GM23338 (cell line): Measurements from ENCODE around the gene CMIP. TPM values are rescaled to one million over a fixed set of nuclear protein-coding genes. Genes with fewer than 3 reads are reported as not detected.

ENCODE experiments used
- ATAC-seq: fragments of 200-7000 bp; cut with Tn5 transposase; 3 replicates; pipeline ENCODE4 v1.9.1; 2020
- DNase-seq: peaks from one replicate; pipeline ENCODE4 v3.0.0-alpha.2; 2015; ENCODE audit warnings: low spot score
- H2AFZ ChIP-seq: fragments of 200-600 bp; sonication (generic); 2 replicates; pipeline ENCODE4 v1.8.0; 2016; ENCODE audit warnings: antibody characterized with exemption, mild to moderate bottlenecking, moderate library complexity
- H3F3A ChIP-seq: fragments of 200-600 bp; sonication (generic); replicated peaks from 2 replicates; pipeline ENCODE4 v1.8.0; 2017; ENCODE audit warnings: antibody characterized with exemption, mixed run types, low read depth
- H3K27ac ChIP-seq: fragments of 200-600 bp; sonication (generic); 2 replicates; pipeline ENCODE4 v1.6.1; 2016; ENCODE audit warnings: low read depth
- H3K27me3 ChIP-seq: fragments of 200-600 bp; sonication (generic); 2 replicates; pipeline ENCODE4 v1.8.0; 2016; ENCODE audit warnings: mild to moderate bottlenecking, mixed run types, moderate library complexity; ENCODE audit not compliant: insufficient read depth
- H3K36me3 ChIP-seq: fragments of 200-600 bp; sonication (generic); 2 replicates; pipeline ENCODE4 v1.8.0; 2016; ENCODE audit warnings: mild to moderate bottlenecking; ENCODE audit not compliant: insufficient read depth
- H3K4me1 ChIP-seq: fragments of 200-600 bp; sonication (generic); 2 replicates; pipeline ENCODE4 v1.8.0; 2016; ENCODE audit warnings: mild to moderate bottlenecking, moderate library complexity; ENCODE audit not compliant: insufficient read depth
- H3K4me2 ChIP-seq: fragments of 200-600 bp; sonication (generic); 2 replicates; pipeline ENCODE4 v1.7.1; 2017; ENCODE audit warnings: mixed run types
- H3K4me3 ChIP-seq: fragments of 200-600 bp; sonication (generic); 2 replicates; pipeline ENCODE4 v1.6.1; 2016; ENCODE audit warnings: mixed run types
- H3K79me2 ChIP-seq: fragments of 200-600 bp; sonication (generic); replicated peaks from 2 replicates; pipeline ENCODE4 v1.8.0; 2017; ENCODE audit warnings: mild to moderate bottlenecking; ENCODE audit not compliant: insufficient read depth
- H3K9me2 ChIP-seq: fragments of 200-600 bp; sonication (generic); 2 replicates; pipeline ENCODE4 v1.8.0; 2017; ENCODE audit not compliant: insufficient read depth
- H4K20me1 ChIP-seq: fragments of 200-600 bp; sonication (generic); replicated peaks from 2 replicates; pipeline ENCODE4 v1.8.0; 2017; ENCODE audit warnings: mild to moderate bottlenecking; ENCODE audit not compliant: insufficient read depth
- H3K27ac Mint-ChIP-seq: 2 replicates; pipeline ENCODE4 v1.8.0; 2020; ENCODE audit warnings: inconsistent platforms, mild to moderate bottlenecking, moderate library complexity, mixed read lengths
- H3K27me3 Mint-ChIP-seq: 3 replicates; pipeline ENCODE4 v1.8.0; 2022; ENCODE audit warnings: low read depth, mild to moderate bottlenecking, moderate library complexity, mixed read lengths, inconsistent platforms; ENCODE audit not compliant: insufficient read depth, poor library complexity
- H3K36me3 Mint-ChIP-seq: 3 replicates; pipeline ENCODE4 v1.8.0; 2021; ENCODE audit warnings: low read depth, mild to moderate bottlenecking, inconsistent platforms, moderate library complexity, mixed read lengths
- H3K4me1 Mint-ChIP-seq: 3 replicates; pipeline ENCODE4 v1.8.0; 2020; ENCODE audit warnings: mild to moderate bottlenecking, inconsistent platforms, mixed read lengths
- H3K4me3 Mint-ChIP-seq: 3 replicates; pipeline ENCODE4 v1.8.0; 2021; ENCODE audit warnings: moderate library complexity, mild to moderate bottlenecking, inconsistent platforms, mixed read lengths
- H3K9me3 Mint-ChIP-seq: 3 replicates; pipeline ENCODE4 v1.8.0; 2020; ENCODE audit warnings: moderate library complexity, mild to moderate bottlenecking, inconsistent platforms, mixed read lengths
- CREB1 ChIP-seq: fragments of 250-450 bp; sonication (Bioruptor Pico); IDR thresholded peaks from 2 replicates; pipeline ENCODE4 v1.5.0; 2020; ENCODE audit warnings: low read depth, mild to moderate bottlenecking, moderate library complexity
- CTCF ChIP-seq, 2 experiments: fragments of 200-600 bp in 1 of 2; sonication (generic) in 1 of 2; conservative IDR thresholded peaks; 2 replicates each; pipeline versions ENCODE4 v1.5.1 to v1.6.1; 2016 to 2017; ENCODE audit warnings: antibody characterized with exemption in 2 of 2, low read depth in 2 of 2, mild to moderate bottlenecking in 2 of 2, moderate library complexity in 1 of 2
- ETS1 ChIP-seq: IDR thresholded peaks from 2 replicates; pipeline ENCODE4 v1.6.1; 2016; ENCODE audit warnings: antibody characterized with exemption
- EZH2 ChIP-seq: fragments of 200-600 bp; sonication (generic); IDR thresholded peaks from one replicate; pipeline ENCODE4 v1.8.0; 2017; ENCODE audit warnings: antibody characterized with exemption, mild to moderate bottlenecking, low read depth; ENCODE audit not compliant: unreplicated experiment
- JUNB ChIP-seq: IDR thresholded peaks from one replicate; pipeline ENCODE4 v1.6.1; 2016; ENCODE audit warnings: antibody characterized with exemption; ENCODE audit not compliant: unreplicated experiment
- NANOG ChIP-seq: IDR thresholded peaks from 2 replicates; pipeline ENCODE4 v1.6.1; 2016; ENCODE audit warnings: antibody characterized with exemption, borderline replicate concordance
- STAT1 ChIP-seq: IDR thresholded peaks from one replicate; pipeline ENCODE4 v1.6.1; 2016; ENCODE audit warnings: antibody characterized with exemption; ENCODE audit not compliant: unreplicated experiment
- ZNF114 ChIP-seq: fragments of 250-450 bp; sonication (Bioruptor Pico); IDR thresholded peaks from 2 replicates; pipeline ENCODE4 v1.5.0; 2020; ENCODE audit warnings: mild to moderate bottlenecking, moderate library complexity
- ZNF462 ChIP-seq: fragments of 250-450 bp; sonication (Bioruptor Pico); IDR thresholded peaks from 2 replicates; pipeline ENCODE4 v1.5.0; 2020; ENCODE audit warnings: mild to moderate bottlenecking, moderate library complexity
- polyA plus RNA-seq: library from polyadenylated mRNA; unstranded; fragments of >200 nt; fragmentation: Nextera tagmentation; extraction: Ambion mirVana; gene quantifications from 2 replicates; pipeline ENCODE4 v1.2.1, GENCODE V29; 2016
- total RNA-seq: library from RNA; depleted of rRNA; stranded (reverse); fragments of >200 nt; shearing (Covaris generic); gene quantifications from 2 replicates; pipeline ENCODE4 v1.2.3, GENCODE V29; 2014
- TF ChIP-seq, protein P1 (sequence below): IDR thresholded peaks from one replicate; pipeline ENCODE4 v1.6.1; 2018; ENCODE audit warnings: antibody characterized with exemption; ENCODE audit not compliant: unreplicated experiment

The CMIP gene
- total and polyA plus RNA-seq, 2 experiments from 2014 or later = 9.5 to 62.3 TPM

DNA sequence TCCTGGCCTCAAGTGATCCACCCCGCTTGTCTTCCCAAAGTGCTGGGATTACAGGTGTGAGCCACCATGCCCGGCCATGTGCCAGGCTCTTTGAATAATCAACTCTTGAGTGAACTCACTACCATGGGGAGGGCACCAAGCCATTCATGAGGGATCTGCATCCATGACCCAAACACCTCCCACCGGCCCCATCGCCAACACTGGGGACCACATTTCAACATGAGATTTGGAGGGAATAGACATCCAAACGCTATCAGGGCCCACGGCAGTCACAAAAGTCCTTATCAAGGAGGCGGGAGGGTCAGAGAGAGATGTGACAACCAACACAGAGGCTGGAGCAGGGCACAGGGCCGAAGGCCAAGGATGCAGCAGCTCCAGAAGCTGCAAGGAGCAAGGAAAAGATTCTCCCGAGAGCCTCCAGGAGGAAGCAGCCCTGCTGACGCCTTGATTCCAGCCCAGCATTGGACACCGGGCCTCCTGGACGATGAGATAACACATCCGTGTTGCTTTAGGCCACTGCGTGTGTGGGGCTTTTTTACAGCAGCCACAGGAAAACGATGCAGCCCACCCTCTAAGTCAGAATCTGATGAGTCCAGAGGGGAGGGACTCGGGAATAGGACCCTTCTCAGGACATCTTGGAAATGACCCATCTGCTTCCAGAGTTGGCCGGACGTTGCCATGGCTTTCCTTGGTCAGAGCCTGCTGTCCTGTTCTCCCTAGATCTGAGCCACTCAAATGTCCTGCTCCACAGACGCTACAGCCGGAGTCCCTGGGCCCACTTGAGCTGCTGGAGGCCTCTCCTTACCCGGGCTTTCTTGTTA lies 47.3 kb upstream of the CMIP start (continued):
- no peak for TF ChIP-seq ZNF462 (CRISPR knock-in tag)

GRCh38 chr16:81397879-81398520 lies 46.6 kb upstream of the CMIP start:
- no peak overlapping the region for H3K4me2 ChIP-seq
- H3K4me3 Mint-ChIP-seq = no peak overlapping the region
- no peaks in the 10 kb centered on the region for H3K4me1 ChIP-seq
- DNase-seq = no peak
- H3K4me3 ChIP-seq = no peak overlapping the region
- H3K9me3 Mint-ChIP-seq = no peaks in the 10 kb centered on the region
- 0 out of 2 replicates have a peak, but pooled peaks cover 2% of the 10 kb centered on the region for H4K20me1 ChIP-seq
- no peak overlapping the region for H3K27ac Mint-ChIP-seq
- H3K27me3 ChIP-seq = no peaks in the 10 kb centered on the region
- no peaks in the 10 kb centered on the region for H3K79me2 ChIP-seq
- H3K36me3 Mint-ChIP-seq = no peaks in the 10 kb centered on the region
- no peaks in the 10 kb centered on the region for H3K36me3 ChIP-seq
- no peaks in the 10 kb centered on the region for H3F3A ChIP-seq
- no peak overlapping the region for H3K27ac ChIP-seq
- H3K4me1 Mint-ChIP-seq = no peaks in the 10 kb centered on the region; the same call in 2 of the 3 replicates
- H2AFZ ChIP-seq = no peak overlapping the region
- H3K9me2 ChIP-seq = no peaks in the 10 kb centered on the region
- no peaks in the 10 kb centered on the region for H3K27me3 Mint-ChIP-seq
- ATAC-seq = no peak
- TF ChIP-seq STAT1 (no peak), ETS1 (no peak), JUNB (no peak), EZH2 (no peak), CREB1 (CRISPR knock-in tag) (no peak), CTCF (conservative IDR thresholded peaks at IDR 0.05; ENCODE audit: low read depth in 2 of 2) (no peak), ZNF114 (no peak), NANOG (no peak)
- TF ChIP-seq, protein P1, sequence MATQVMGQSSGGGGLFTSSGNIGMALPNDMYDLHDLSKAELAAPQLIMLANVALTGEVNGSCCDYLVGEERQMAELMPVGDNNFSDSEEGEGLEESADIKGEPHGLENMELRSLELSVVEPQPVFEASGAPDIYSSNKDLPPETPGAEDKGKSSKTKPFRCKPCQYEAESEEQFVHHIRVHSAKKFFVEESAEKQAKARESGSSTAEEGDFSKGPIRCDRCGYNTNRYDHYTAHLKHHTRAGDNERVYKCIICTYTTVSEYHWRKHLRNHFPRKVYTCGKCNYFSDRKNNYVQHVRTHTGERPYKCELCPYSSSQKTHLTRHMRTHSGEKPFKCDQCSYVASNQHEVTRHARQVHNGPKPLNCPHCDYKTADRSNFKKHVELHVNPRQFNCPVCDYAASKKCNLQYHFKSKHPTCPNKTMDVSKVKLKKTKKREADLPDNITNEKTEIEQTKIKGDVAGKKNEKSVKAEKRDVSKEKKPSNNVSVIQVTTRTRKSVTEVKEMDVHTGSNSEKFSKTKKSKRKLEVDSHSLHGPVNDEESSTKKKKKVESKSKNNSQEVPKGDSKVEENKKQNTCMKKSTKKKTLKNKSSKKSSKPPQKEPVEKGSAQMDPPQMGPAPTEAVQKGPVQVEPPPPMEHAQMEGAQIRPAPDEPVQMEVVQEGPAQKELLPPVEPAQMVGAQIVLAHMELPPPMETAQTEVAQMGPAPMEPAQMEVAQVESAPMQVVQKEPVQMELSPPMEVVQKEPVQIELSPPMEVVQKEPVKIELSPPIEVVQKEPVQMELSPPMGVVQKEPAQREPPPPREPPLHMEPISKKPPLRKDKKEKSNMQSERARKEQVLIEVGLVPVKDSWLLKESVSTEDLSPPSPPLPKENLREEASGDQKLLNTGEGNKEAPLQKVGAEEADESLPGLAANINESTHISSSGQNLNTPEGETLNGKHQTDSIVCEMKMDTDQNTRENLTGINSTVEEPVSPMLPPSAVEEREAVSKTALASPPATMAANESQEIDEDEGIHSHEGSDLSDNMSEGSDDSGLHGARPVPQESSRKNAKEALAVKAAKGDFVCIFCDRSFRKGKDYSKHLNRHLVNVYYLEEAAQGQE = no peak
